K562 (cell line): ENCODE results near the gene UQCRHL. TPM values are rescaled to one million over a fixed set of nuclear protein-coding genes. Genes with fewer than 3 reads are reported as not detected.

Experiments used
- CBX1 ChIP-seq: sonication (generic); IDR thresholded peaks from 2 replicates; pipeline ENCODE4 v1.6.1; 2016; ENCODE audit warnings: antibody characterized with exemption, low read depth, mild to moderate bottlenecking
- CREB3L1 ChIP-seq: fragments of 450-650 bp; IDR thresholded peaks from 2 replicates; pipeline ENCODE4 v1.6.1; 2014; ENCODE audit warnings: low read depth, mild to moderate bottlenecking, moderate library complexity, borderline replicate concordance
- E2F8 ChIP-seq: fragments of 450-650 bp; IDR thresholded peaks from 2 replicates; pipeline ENCODE4 v1.7.1; 2018; ENCODE audit warnings: mild to moderate bottlenecking, low read depth; ENCODE audit not compliant: partially characterized antibody
- FOSL1 ChIP-seq: fragments of 200-800 bp; sonication (Bioruptor generic); conservative IDR thresholded peaks from 2 replicates; pipeline ENCODE4 v1.6.1; 2016; ENCODE audit warnings: missing genetic modification characterization, missing compliant biosample characterization
- FOXK1 ChIP-seq: sonication (generic); formaldehyde crosslinking; IDR thresholded peaks from 2 replicates; pipeline ENCODE4 v1.8.0; 2022; ENCODE audit warnings: missing genetic modification reagents, mild to moderate bottlenecking, borderline replicate concordance
- HMGXB4 ChIP-seq: sonication (generic); formaldehyde crosslinking; IDR thresholded peaks from 2 replicates; pipeline ENCODE4 v1.8.1; 2023; ENCODE audit warnings: mild to moderate bottlenecking, missing genetic modification reagents
- JUND ChIP-seq, 2 experiments: IDR thresholded peaks; 2 replicates in 1 of 2; 3 replicates in 1 of 2; pipeline ENCODE4 v1.6.1; 2011; ENCODE audit warnings: borderline replicate concordance in 2 of 2, low read depth in 2 of 2, low read length in 2 of 2, improper control_type of control experiment in 1 of 2, missing biosample characterization in 1 of 2, missing genetic modification characterization in 1 of 2, missing genetic modification reagents in 1 of 2
- KAT7 ChIP-seq: sonication (generic); formaldehyde crosslinking; IDR thresholded peaks from 2 replicates; pipeline ENCODE4 v1.8.0; 2022; ENCODE audit warnings: missing genetic modification reagents, mild to moderate bottlenecking, borderline replicate concordance
- KDM5B ChIP-seq: fragments of 200-600 bp; sonication (generic); IDR thresholded peaks from 2 replicates; pipeline ENCODE4 v1.6.1; 2012; ENCODE audit warnings: low read depth, mild to moderate bottlenecking, moderate library complexity, low read length, control low read depth, inconsistent platforms; ENCODE audit not compliant: insufficient replicate concordance
- LARP7 ChIP-seq: fragments of 450-650 bp; IDR thresholded peaks from 2 replicates; pipeline ENCODE4 v1.6.1; 2016
- NCOA1 ChIP-seq: fragments of 450-650 bp; IDR thresholded peaks from 2 replicates; pipeline ENCODE4 v1.6.1; 2016; ENCODE audit warnings: low read depth
- NCOA4 ChIP-seq: fragments of 450-650 bp; IDR thresholded peaks from 2 replicates; pipeline ENCODE4 v1.6.1; 2018; ENCODE audit warnings: mild to moderate bottlenecking; ENCODE audit not compliant: partially characterized antibody
- NONO ChIP-seq, 2 experiments: fragments of 200-400 bp in 1 of 2; fragments of 450-650 bp in 1 of 2; formaldehyde crosslinking in 1 of 2; IDR thresholded peaks; 2 replicates each; pipeline ENCODE4 v1.6.1; 2017; ENCODE audit warnings: low read depth in 2 of 2, mild to moderate bottlenecking in 2 of 2, moderate library complexity in 2 of 2, low read length in 1 of 2
- NR4A1 ChIP-seq, 2 experiments: fragments of 250-450 bp in 1 of 2; fragments of 450-650 bp in 1 of 2; sonication (Bioruptor Pico) in 1 of 2; IDR thresholded peaks; 2 replicates each; pipeline versions ENCODE4 v1.4.0 to v1.6.1; 2016 to 2020; ENCODE audit warnings: mild to moderate bottlenecking in 2 of 2, missing compliant biosample characterization in 1 of 2, missing genetic modification characterization in 1 of 2, moderate library complexity in 1 of 2
- RBM17 ChIP-seq: fragments of 200-400 bp; formaldehyde crosslinking; IDR thresholded peaks from 2 replicates; pipeline ENCODE4 v1.6.1; 2017; ENCODE audit warnings: low read depth, mild to moderate bottlenecking, low read length, borderline replicate concordance
- SNRNP70 ChIP-seq: fragments of 200-400 bp; formaldehyde crosslinking; optimal IDR thresholded peaks from 2 replicates; pipeline ENCODE3; 2017; ENCODE audit warnings: low read depth, low read length
- SRSF9 ChIP-seq: fragments of 200-400 bp; formaldehyde crosslinking; IDR thresholded peaks from 2 replicates; pipeline ENCODE4 v1.6.1; 2017; ENCODE audit warnings: low read depth, low read length, borderline replicate concordance
- XRCC4 ChIP-seq: IDR thresholded peaks from one replicate; pipeline ENCODE4 v1.6.1; 2011; ENCODE audit not compliant: insufficient read depth, insufficient read length; ENCODE audit errors: extremely low read depth
- ZBTB8A ChIP-seq: fragments of 450-650 bp; IDR thresholded peaks from 2 replicates; pipeline ENCODE4 v1.6.1; 2018; ENCODE audit warnings: mild to moderate bottlenecking, moderate library complexity; ENCODE audit not compliant: partially characterized antibody
- ZNF79 ChIP-seq: fragments of 250-450 bp; sonication (Bioruptor Pico); IDR thresholded peaks from 2 replicates; pipeline ENCODE4 v1.4.0; 2020; ENCODE audit warnings: low read depth, mild to moderate bottlenecking, moderate library complexity
- polyA plus RNA-seq, 8 experiments: library from polyadenylated mRNA; depleted of rRNA in 4 of 8; stranded (reverse) in 5 of 8; unstranded in 3 of 8; fragments of >200 nt; fragmentation: Nextera tagmentation in 2 of 8; fragmentation: Illumina TruSeq in 1 of 8; extraction: Ambion mirVana in 2 of 8; extraction: Trizol in 1 of 8; gene quantifications; 2 replicates each; pipeline versions ENCODE4 v1.2.1 to v1.2.3, GENCODE V29; 2011 to 2014; ENCODE audit warnings: inconsistent platforms in 1 of 8, missing spikeins in 1 of 8
- total RNA-seq, 7 experiments: library from RNA; depleted of rRNA in 6 of 7; stranded (reverse); fragments of >200 nt in 6 of 7; fragmentation: Illumina TruSeq in 2 of 7; extraction: Trizol in 2 of 7; gene quantifications; 2 replicates each; pipeline versions ENCODE4 v1.2.1 to v1.2.3, GENCODE V29; 2011 to 2021; ENCODE audit warnings: low replicate concordance in 1 of 7

Gene UQCRHL
- total and polyA plus RNA-seq, 9 of the 15 experiments (the other 6 are each of a cell fraction or from before 2014, with no cell fraction given), result 5.1 to 41.3 (median 21.8) TPM

- TF ChIP-seq HMGXB4 (peak; percentile 56), FOSL1 (tag) (no peak), NCOA1 (no peak), ZBTB8A (no peak), KDM5B (peak; percentile 74), NCOA4 (no peak), FOXK1 (peak; percentile 83; the same call in 1 of the 2 replicates), CREB3L1 (peak; percentile 66; the same call in 1 of the 2 replicates), LARP7 (peak; percentile 12; the same call in 1 of the 2 replicates), SNRNP70 (no peak), SRSF9 (no peak), XRCC4 (no peak), E2F8 (peak; percentile 81), CBX1 (peak; percentile 78; the same call in 1 of the 2 replicates), NONO (IDR thresholded peaks at IDR 0.05; ENCODE audit: low read depth in 2 of 2, low read length in 1 of 2) (peak in 1 of 2 experiments; percentile 60; a peak in 2 of 4 replicates), RBM17 (no peak), ZNF79 (CRISPR knock-in tag) (no peak), NR4A1 (CRISPR knock-in tag; IDR thresholded peaks at IDR 0.05) (0 out of 2 replicates have a peak, but pooled peaks have one; percentile 43), NR4A1 (tag; IDR thresholded peaks at IDR 0.05) (no peak), JUND (IDR thresholded peaks at IDR 0.05; ENCODE audit: borderline replicate concordance, low read depth, low read length) (peak; percentile 36; the same call in 1 of the 2 replicates), JUND (tag; IDR thresholded peaks at IDR 0.05; ENCODE audit: borderline replicate concordance, low read depth, low read length) (no peak; the same call in 2 of the 3 replicates), KAT7 (CRISPR knock-in tag) (0 out of 2 replicates have a peak, but pooled peaks have one; percentile 22)
Observed at GRCh38 chr1:15847100-15847892, 39.8 kb upstream of the UQCRHL start, which contains the start of gene SPEN (continued).
